Measurements from ENCODE around the gene PKIG. TPM values are rescaled to one million over a fixed set of nuclear protein-coding genes. Genes with fewer than 3 reads are reported as not detected.

PKIG gene
- total and polyA plus RNA-seq, 9 of the 15 experiments (the other 6 are each of a cell fraction or from before 2014, with no cell fraction given), result 0.13 to 7.0 (median 4.7) TPM

DNA sequence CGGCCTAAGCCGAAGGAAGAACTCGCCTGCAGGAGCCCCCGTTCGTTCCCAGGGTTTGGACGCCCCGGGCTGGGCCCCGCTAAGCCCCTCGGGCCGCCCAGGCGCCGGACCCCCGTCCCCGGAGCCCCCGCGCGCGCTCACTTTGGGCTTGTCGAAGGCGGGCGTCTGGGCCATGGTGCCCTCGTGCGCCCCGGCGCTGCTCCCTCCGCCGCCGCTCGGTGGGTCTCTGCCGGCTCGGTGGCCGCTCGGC lies 69.0 kb downstream of the PKIG start:
- Histone ChIP-seq H3K4me1 (replicated peaks in 1 of 2; ENCODE audit: control insufficient read depth in 2 of 2, insufficient read depth in 2 of 2, low read length in 2 of 2) (peaks cover 8 to 17% of the 10 kb centered on the region in 2 experiments; a peak in 4 of 5 replicates), H3K9me3 (replicated peaks; ENCODE audit: control insufficient read depth, insufficient read depth, low read depth, low read length) (peaks cover 4% of the 10 kb centered on the region; the same call in 1 of the 2 replicates), H3K79me2 (ENCODE audit: control insufficient read depth, insufficient read depth, low read length) (no peaks in the 10 kb centered on the region; the same call in 2 of the 3 replicates), H3K4me2 (ENCODE audit: insufficient read depth, low read length) (peak overlapping the region; percentile 73), H3K9me1 (ENCODE audit: control insufficient read depth, insufficient read depth, low read length) (no peaks in the 10 kb centered on the region), H3K27me3 (ENCODE audit: control insufficient read depth in 2 of 2, insufficient read depth in 2 of 2, low read length in 2 of 2) (peaks cover 6 to 15% of the 10 kb centered on the region in 2 experiments; a peak in 2 of 5 replicates), H3K9ac (ENCODE audit: insufficient read depth in 1 of 2, low read depth in 2 of 2, low read length in 2 of 2) (peak overlapping the region; percentile 64 to 87), H3K27ac (ENCODE audit: extremely low read depth, low read depth, low read length) (no peak overlapping the region), H2AFZ (ENCODE audit: low read depth, low read length) (peak overlapping the region; percentile 87), H3K4me3 (peak overlapping the region; percentile 63), H3K36me3 (ENCODE audit: control insufficient read depth, insufficient read depth, low read length) (no peaks in the 10 kb centered on the region), H4K20me1 (replicated peaks; ENCODE audit: control insufficient read depth, insufficient read depth, low read length) (no peaks in the 10 kb centered on the region)
- TF ChIP-seq TEAD4 (IDR thresholded peaks at IDR 0.05; ENCODE audit: low read length) (no peak), TEAD4 (CRISPR knock-in tag; IDR thresholded peaks at IDR 0.05; ENCODE audit: borderline replicate concordance) (no peak), CCNT2 (IDR thresholded peaks at IDR 0.05; ENCODE audit: borderline replicate concordance, extremely low read depth, insufficient read length, low read depth, low read length) (peak; percentile 39), NR2C1 (IDR thresholded peaks at IDR 0.05) (no peak), NR2C1 (tag; IDR thresholded peaks at IDR 0.05) (no peak), PHF8 (IDR thresholded peaks at IDR 0.05; ENCODE audit: borderline replicate concordance, low read length) (peak; percentile 61; the same call in 1 of the 2 replicates), ARNT (IDR thresholded peaks at IDR 0.05) (no peak), TOE1 (IDR thresholded peaks at IDR 0.05; ENCODE audit: borderline replicate concordance) (no peak), TOE1 (CRISPR knock-in tag; IDR thresholded peaks at IDR 0.05; ENCODE audit: borderline replicate concordance, low read depth) (no peak), RBM15 (IDR thresholded peaks at IDR 0.05; ENCODE audit: insufficient read depth, low read length) (no peak), CBX1 (IDR thresholded peaks at IDR 0.05; ENCODE audit: low read depth) (0 out of 2 replicates have a peak, but pooled peaks have one; percentile 34), ESRRA (IDR thresholded peaks at IDR 0.05; ENCODE audit: borderline replicate concordance, low read depth) (peak; percentile 5; the same call in 1 of the 2 replicates), CAMTA2 (CRISPR knock-in tag; conservative IDR thresholded peaks at IDR 0.05) (no peak), ZNF133 (CRISPR knock-in tag; IDR thresholded peaks at IDR 0.05) (no peak), RBFOX2 (IDR thresholded peaks at IDR 0.05; ENCODE audit: low read depth, low read length) (peak; percentile 51; the same call in 1 of the 2 replicates), KLF1 (tag; IDR thresholded peaks at IDR 0.05) (no peak), CBX5 (IDR thresholded peaks at IDR 0.05; ENCODE audit: borderline replicate concordance, low read depth) (no peak), ZFX (CRISPR knock-in tag; IDR thresholded peaks at IDR 0.05) (peak; percentile 57), POLR2G (IDR thresholded peaks at IDR 0.05; ENCODE audit: low read depth, low read length) (peak; percentile 61; the same call in 1 of the 2 replicates), L3MBTL2 (IDR thresholded peaks at IDR 0.05) (peak; percentile 47; the same call in 1 of the 2 replicates), ZBTB7A (IDR thresholded peaks at IDR 0.05; ENCODE audit: borderline replicate concordance, control insufficient read depth, low read depth, low read length) (peak; percentile 80; the same call in 1 of the 2 replicates), STAG1 (CRISPR knock-in tag; IDR thresholded peaks at IDR 0.05; ENCODE audit: borderline replicate concordance) (no peak)
- TF ChIP-seq, protein P1, sequence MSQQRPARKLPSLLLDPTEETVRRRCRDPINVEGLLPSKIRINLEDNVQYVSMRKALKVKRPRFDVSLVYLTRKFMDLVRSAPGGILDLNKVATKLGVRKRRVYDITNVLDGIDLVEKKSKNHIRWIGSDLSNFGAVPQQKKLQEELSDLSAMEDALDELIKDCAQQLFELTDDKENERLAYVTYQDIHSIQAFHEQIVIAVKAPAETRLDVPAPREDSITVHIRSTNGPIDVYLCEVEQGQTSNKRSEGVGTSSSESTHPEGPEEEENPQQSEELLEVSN (IDR thresholded peaks at IDR 0.05; ENCODE audit: borderline replicate concordance in 1 of 2, extremely low read depth in 1 of 2, insufficient read depth in 1 of 2, insufficient read length in 1 of 2, low read depth in 1 of 2, low read length in 1 of 2, poor library complexity in 1 of 2, severe bottlenecking in 1 of 2), result peak in 1 of 2 experiments; percentile 72
- DNase-seq (ENCODE audit: extremely low read depth in 1 of 4, low spot score in 3 of 4) (no peak), FAIRE-seq (no peak), ATAC-seq (no peak)
- in situ Hi-C loops (cut with MboI) (no loop called here), intact Hi-C loops (cut with micrococcal nuclease) (no loop called here)
- POLR2A ChIA-PET, result interaction anchor here (1.4 kb wide), 1 partner anchor 14 kb away, joined by 3 read pairs; no protein-coding TSS in a partner anchor
- WGBS (ENCODE audit: insufficient coverage, low coverage, missing lambda C conversion rate), result 2% methylated on average over 16 of the region's 33 CpGs
- no TSS peak for BruUV-seq (replicated peaks)
- CTCF ChIA-PET (ENCODE audit: low intra/inter-chr PET ratio), result no interaction called here

All from K562 (cell line).